A673 (cell line): ENCODE measurements around the gene HMCN2.
"Not testable (repeated sequence)": the region's sequence is repeated elsewhere in the genome, so short reads cannot be mapped to it uniquely, and the experiment has no call there.

Experiments used
- CTCF ChIP-seq: fragments of 300-800, 200-600 bp; sonication (generic); conservative IDR thresholded peaks from 2 replicates; pipeline ENCODE4 v1.5.1; 2017; ENCODE audit warnings: low read depth, mild to moderate bottlenecking, antibody characterized with exemption, low read length, moderate library complexity, mixed read lengths
- EZH2 ChIP-seq: fragments of 200-600 bp; sonication (generic); IDR thresholded peaks from 2 replicates; pipeline ENCODE4 v1.6.1; 2017; ENCODE audit warnings: borderline replicate concordance, low read depth, mild to moderate bottlenecking, mixed read lengths, antibody characterized with exemption, low read length; ENCODE audit not compliant: poor library complexity, severe bottlenecking

DNA sequence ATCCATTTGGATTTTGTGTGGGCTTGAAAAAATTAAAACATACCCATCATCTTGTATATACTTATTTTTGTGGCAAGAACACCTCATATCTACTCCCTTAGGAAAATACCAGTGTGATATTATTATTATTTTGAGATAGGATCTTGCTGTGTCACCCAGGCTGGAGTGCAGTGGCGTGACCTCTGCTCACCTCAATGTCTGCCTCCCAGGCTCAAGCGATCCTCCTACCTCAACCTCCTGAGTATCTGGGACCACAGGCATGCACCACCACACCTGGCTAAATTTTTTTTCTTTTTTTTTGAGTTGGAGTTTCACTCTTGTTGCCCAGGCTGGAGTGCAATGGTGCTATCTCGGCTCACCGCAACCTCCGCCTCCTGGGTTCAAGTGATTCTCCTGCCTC is 169.1 kb downstream of the HMCN2 start:
- TF ChIP-seq EZH2, CTCF: not testable (repeated sequence)
